Measurements from ENCODE around the gene IL2RA. TPM values are rescaled to one million over a fixed set of nuclear protein-coding genes. Genes with fewer than 3 reads are reported as not detected.
A peak's percentile ranks its signal among the peaks of the same experiment; 100 is the strongest.
"Not testable (repeated sequence)": the region's sequence is repeated elsewhere in the genome, so short reads cannot be mapped to it uniquely, and the experiment has no call there.

IL2RA gene
- total RNA-seq, 4 donors from 2014 or later = 0.70 to 16.5 (median 1.9) TPM

- Histone ChIP-seq H3K4me3 (no peak overlapping the region), H3K27me3 (no peaks in the 10 kb centered on the region), H3K4me1 (peaks cover 0 to 10% (median 4%) of the 10 kb centered on the region in 4 donors), H3K36me3 (no peaks in the 10 kb centered on the region), H3K27ac (no peak overlapping the region), H3K9me3 (no peaks in the 10 kb centered on the region)
- TF ChIP-seq CTCF (IDR thresholded peaks at IDR 0.05) = no peak
- TF ChIP-seq POLR2A (IDR thresholded peaks at IDR 0.05) = no peak
- DNase-seq = peak in 1 of 3 donors; percentile 42
Measured at GRCh38 chr10:6044060-6044459, 18.1 kb downstream of the IL2RA start.

DNA sequence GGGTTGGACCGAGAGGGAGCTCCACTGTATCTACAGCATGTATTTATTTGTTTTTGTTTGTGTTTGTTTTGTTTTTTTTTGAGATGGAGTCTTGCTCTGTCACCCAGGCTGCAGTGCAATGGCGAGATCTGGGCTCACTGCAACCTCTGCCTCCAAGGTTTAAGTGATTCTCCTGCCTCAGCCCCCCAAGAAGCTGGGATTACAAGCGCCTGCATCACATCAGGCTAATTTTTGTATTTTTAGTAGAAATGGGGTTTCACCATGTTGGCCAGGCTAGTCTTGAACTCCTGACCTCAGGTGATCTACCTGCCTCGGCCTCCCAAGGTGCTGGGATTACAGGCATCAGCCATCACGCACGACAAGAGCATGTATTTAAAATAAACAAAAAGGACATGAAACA is 18.8 kb downstream of the IL2RA start:
- not testable (repeated sequence) for H3K4me1 ChIP-seq, H3K9me3 ChIP-seq, H3K4me3 ChIP-seq, H3K36me3 ChIP-seq, H3K27ac ChIP-seq, H3K27me3 ChIP-seq, DNase-seq

GRCh38 chr10:6040205-6040604 is 22.0 kb downstream of the IL2RA start:
- no peak overlapping the region for H3K4me3 ChIP-seq
- no peak for TF ChIP-seq POLR2A (IDR thresholded peaks at IDR 0.05)
- no peak for TF ChIP-seq CTCF (IDR thresholded peaks at IDR 0.05)
- H3K9me3 ChIP-seq = no peaks in the 10 kb centered on the region
- no peak for DNase-seq
- no peak overlapping the region for H3K27ac ChIP-seq
- H3K27me3 ChIP-seq = no peaks in the 10 kb centered on the region
- peaks cover 0 to 8% (median 0%) of the 10 kb centered on the region in 4 donors for H3K4me1 ChIP-seq
- H3K36me3 ChIP-seq = no peaks in the 10 kb centered on the region

GRCh38 chr10:6039711-6040110 is 22.5 kb downstream of the IL2RA start:
- no peaks in the 10 kb centered on the region for H3K9me3 ChIP-seq
- DNase-seq = peak in 1 of 3 donors; percentile 14
- H3K4me3 ChIP-seq = no peak overlapping the region
- no peak overlapping the region for H3K27ac ChIP-seq
- TF ChIP-seq CTCF (IDR thresholded peaks at IDR 0.05) (no peak), POLR2A (IDR thresholded peaks at IDR 0.05) (no peak)
- H3K27me3 ChIP-seq = no peaks in the 10 kb centered on the region
- H3K36me3 ChIP-seq = no peaks in the 10 kb centered on the region
- peaks cover 0 to 3% (median 0%) of the 10 kb centered on the region in 4 donors for H3K4me1 ChIP-seq

DNA sequence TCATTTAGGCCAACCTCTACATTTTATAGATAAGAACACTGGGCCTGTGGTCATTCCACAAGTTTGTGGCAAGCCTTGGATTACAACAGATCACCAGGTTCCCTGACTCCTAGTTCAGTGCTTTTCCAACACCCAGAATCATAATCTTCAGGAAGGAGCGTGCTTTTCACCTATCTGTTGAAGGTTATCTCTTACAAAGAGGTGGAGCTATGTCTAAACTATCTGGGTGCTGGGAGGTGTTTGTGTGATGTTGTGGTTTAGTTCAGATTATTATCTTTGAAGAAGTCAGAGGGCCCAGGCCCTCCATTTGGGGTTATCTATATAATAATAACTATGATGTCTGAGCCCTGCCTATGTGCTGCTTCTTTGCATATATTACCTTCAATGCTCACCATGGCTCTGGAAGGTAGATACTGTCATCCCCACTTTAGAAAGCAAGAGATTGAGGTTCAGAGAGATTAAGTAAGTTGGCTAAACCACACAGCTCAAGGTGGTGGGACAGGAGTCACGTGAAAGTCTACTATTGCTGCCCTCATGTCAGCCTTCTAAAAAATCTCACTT is 24.0 kb downstream of the IL2RA start:
- TF ChIP-seq POLR2A (IDR thresholded peaks at IDR 0.05) = no peak
- no peak for TF ChIP-seq CTCF (IDR thresholded peaks at IDR 0.05)
- DNase-seq = peak in 1 of 3 donors; percentile 45
- Histone ChIP-seq H3K4me1 (no peaks in the 10 kb centered on the region), H3K9me3 (no peaks in the 10 kb centered on the region), H3K36me3 (no peaks in the 10 kb centered on the region), H3K27ac (peak overlapping the region in 2 of 4 donors; percentile 23 to 50), H3K4me3 (no peak overlapping the region), H3K27me3 (no peaks in the 10 kb centered on the region)

- no peak for TF ChIP-seq CTCF (IDR thresholded peaks at IDR 0.05)
- no peak for TF ChIP-seq POLR2A (IDR thresholded peaks at IDR 0.05)
- DNase-seq = peak in 1 of 3 donors; percentile 35
- Histone ChIP-seq H3K9me3 (no peaks in the 10 kb centered on the region), H3K4me1 (no peaks in the 10 kb centered on the region), H3K4me3 (no peak overlapping the region), H3K27me3 (no peaks in the 10 kb centered on the region), H3K36me3 (no peaks in the 10 kb centered on the region), H3K27ac (peak overlapping the region in 2 of 4 donors; percentile 23 to 50)
Measured at GRCh38 chr10:6037422-6037821, 24.7 kb downstream of the IL2RA start.

Measured in Peyer's patch (tissue), 4 donors.